Fibroblast of mammary gland (primary cell): ENCODE results near the gene ATCAY.
"Not testable (repeated sequence)": the region's sequence is repeated elsewhere in the genome, so short reads cannot be mapped to it uniquely, and the experiment has no call there.

Experiments used
- DNase-seq: peaks from one replicate; pipeline ENCODE4 v3.0.0-alpha.2; 2010; ENCODE audit warnings: low read depth
- H3K4me3 ChIP-seq: 2 replicates; pipeline ENCODE4 v1.5.1; 2011; ENCODE audit warnings: low read depth, mild to moderate bottlenecking, low read length, moderate library complexity; ENCODE audit not compliant: control insufficient read depth
- TF ChIP-seq, protein P1 (sequence below): conservative IDR thresholded peaks from 2 replicates; pipeline ENCODE4 v1.5.1; 2011; ENCODE audit warnings: low read depth, low read length, inconsistent platforms; ENCODE audit not compliant: control insufficient read depth, insufficient read depth

Gene ATCAY

DNA sequence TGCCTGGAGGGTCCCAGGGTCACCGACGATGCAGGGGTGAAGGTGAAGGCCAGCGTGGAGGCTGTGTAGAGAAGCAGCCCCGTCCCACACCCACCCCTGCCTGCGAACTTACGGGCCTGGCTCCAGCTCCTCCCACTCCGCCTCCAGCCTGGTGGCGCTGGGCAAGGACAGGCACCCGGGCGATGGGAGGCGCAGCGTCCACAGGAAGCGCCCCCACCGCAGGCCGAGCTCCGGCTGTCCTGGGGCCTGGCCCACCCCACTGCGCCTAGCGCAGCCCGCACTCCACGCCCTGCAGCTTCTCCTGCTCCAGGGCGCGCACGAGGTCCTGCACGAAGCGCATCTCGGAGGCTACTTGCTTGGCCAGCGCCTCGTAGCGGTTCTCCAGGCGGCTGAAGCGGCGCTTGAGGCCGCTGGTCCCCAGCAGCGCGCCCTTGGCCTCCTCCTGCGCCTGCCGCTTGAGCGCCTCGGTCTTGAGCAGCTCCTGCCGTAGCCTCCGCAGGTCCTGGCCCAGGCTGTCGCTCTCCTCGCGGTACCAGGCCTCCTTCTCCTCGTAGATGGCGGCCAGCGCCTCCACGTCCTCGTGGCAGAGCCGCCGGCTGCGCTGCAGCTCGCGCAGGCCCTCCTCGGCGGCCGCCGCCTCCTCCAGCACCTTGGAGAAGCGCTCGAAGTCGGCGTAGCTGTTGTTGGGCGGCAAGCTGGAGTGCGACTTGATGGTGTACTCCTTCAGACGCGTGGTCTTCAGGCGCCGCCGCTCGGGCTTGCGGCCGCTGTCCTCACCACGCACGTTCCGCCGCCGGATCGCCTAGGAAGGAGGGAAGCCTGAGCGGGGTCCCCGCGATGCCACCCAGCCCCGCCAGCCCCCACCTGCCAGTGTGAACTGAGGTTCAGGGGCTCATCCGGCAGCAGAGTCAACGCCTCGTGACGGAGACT lies 78.6 kb downstream of the ATCAY start:
- H3K4me3 ChIP-seq: no peak overlapping the region
- DNase-seq: no peak
- TF ChIP-seq, protein P1, sequence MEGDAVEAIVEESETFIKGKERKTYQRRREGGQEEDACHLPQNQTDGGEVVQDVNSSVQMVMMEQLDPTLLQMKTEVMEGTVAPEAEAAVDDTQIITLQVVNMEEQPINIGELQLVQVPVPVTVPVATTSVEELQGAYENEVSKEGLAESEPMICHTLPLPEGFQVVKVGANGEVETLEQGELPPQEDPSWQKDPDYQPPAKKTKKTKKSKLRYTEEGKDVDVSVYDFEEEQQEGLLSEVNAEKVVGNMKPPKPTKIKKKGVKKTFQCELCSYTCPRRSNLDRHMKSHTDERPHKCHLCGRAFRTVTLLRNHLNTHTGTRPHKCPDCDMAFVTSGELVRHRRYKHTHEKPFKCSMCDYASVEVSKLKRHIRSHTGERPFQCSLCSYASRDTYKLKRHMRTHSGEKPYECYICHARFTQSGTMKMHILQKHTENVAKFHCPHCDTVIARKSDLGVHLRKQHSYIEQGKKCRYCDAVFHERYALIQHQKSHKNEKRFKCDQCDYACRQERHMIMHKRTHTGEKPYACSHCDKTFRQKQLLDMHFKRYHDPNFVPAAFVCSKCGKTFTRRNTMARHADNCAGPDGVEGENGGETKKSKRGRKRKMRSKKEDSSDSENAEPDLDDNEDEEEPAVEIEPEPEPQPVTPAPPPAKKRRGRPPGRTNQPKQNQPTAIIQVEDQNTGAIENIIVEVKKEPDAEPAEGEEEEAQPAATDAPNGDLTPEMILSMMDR: no peak

DNA sequence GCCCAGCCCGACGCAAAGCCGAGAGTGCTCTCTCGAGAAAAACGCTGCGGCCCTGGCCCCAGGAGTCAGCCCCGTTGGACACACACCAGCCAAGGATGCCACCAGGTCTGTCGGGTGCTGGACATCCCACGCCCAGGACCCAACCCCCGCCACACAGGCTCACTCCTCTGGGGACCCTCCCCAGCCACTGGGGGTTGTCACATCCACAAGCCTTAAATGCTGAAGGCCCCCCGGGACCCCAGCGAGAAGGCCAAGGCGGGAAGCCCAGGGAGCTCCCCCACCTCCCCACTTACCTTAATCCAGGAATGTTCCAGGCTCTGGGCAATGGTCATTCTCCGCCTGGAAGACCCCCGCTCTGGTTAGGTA lies 79.3 kb downstream of the ATCAY start:
- DNase-seq: no peak
- TF ChIP-seq, protein P1: no peak
- H3K4me3 ChIP-seq: no peak overlapping the region

DNA sequence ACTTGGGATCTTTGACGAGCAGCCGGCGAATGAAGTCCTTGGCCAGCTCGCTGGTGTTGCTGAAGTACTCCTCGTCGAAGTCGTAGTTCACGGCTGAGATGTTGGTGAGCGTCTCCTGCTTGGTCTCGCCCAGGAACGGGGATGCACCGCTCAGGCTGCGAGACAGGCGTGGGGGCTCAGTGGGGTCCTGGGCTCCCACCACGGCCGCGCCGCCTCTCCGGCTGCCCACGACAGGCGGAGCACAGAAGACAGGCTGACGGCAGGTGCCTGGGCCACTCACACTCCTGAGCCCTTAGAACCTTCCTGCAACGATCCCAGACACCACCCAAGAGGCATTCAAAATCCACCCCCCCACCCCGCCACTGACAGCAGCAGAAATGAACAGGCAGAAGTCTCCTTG lies 80.5 kb downstream of the ATCAY start:
- no peak overlapping the region for H3K4me3 ChIP-seq
- TF ChIP-seq, protein P1: no peak
- no peak for DNase-seq

DNA sequence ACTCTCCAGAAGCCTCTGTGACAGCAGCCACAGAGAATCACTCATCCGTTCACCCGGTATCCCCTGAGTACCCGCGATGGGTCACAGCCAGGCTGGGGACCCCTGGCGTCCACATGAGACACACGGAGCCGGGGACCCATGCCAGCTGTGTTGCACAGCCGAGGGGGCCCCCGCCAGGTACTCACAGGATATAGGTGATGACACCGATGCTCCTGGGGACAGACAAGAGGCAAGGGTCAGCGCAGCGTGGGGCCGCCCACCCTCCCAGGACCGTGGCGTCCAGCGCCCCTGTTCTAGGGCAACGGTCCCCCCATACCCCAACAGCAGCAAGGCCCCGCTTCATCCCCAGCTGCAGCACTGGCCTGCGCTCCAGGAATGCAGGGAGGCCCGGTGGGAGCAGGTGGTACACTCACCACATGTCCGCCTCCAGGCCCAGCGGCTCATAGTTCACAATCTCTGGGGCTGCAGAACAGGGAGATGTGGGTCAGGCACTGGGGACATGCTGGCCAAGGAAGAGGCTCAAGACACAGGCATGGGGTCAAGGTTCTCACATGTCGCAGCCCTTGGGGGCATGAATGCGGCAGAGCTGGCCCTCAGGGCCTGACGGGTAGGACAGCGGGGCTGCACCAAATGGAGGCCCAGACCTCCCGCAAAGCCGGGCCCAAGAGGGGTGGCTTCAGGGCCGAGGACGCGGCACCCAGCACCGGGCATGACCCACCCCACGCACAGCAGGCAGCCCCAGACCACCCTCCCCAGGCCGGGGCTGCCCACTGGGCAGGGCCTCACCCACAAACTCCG lies 83.2 kb downstream of the ATCAY start:
- no peak for DNase-seq
- TF ChIP-seq, protein P1: no peak
- H3K4me3 ChIP-seq: no peak overlapping the region

DNA sequence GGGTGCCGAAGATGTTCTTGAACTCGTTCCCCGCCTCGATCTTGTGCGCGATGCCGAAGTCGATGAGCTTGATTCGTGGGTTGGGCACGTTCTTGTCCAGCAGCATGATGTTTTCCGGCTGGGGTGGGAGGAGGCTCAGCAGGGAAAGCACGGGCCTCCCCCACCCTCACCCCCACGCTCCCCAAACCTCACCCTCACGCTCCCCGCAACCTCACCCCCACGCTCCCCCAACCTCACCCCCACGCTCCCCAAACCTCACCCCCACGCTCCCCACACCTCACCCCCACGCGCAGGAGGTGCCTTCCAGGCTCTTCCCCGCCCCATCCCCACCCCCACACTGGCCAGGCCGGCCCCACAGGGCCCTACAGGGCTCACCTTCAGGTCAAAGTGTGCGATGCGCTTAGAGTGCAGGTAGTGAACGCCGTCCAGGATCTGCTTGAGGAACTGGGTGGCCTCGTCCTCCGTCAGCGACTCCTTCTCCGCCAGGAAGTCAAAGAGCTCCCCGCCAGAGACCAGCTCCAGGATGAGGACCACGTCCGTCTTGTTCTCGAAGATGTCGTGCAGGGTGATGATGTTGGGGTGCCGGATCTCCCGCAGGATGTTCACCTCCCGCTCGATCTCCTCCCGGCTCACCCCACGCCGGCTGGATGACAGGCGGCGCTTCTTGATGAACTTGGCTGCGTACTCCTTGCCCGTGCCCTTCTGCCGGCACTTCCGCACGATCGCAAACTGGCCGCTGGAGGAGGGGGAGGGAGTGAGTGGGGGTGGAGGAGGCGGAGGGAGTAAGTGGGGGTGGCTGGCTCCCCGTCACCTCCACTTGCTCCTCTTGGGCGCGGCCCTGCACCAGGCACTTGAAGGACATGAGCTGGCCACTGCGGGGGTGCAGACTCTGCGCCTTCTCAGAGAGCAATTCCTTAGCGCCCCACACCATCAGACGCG lies 84.0 kb downstream of the ATCAY start:
- TF ChIP-seq, protein P1: no peak
- no peak overlapping the region for H3K4me3 ChIP-seq
- no peak for DNase-seq

DNA sequence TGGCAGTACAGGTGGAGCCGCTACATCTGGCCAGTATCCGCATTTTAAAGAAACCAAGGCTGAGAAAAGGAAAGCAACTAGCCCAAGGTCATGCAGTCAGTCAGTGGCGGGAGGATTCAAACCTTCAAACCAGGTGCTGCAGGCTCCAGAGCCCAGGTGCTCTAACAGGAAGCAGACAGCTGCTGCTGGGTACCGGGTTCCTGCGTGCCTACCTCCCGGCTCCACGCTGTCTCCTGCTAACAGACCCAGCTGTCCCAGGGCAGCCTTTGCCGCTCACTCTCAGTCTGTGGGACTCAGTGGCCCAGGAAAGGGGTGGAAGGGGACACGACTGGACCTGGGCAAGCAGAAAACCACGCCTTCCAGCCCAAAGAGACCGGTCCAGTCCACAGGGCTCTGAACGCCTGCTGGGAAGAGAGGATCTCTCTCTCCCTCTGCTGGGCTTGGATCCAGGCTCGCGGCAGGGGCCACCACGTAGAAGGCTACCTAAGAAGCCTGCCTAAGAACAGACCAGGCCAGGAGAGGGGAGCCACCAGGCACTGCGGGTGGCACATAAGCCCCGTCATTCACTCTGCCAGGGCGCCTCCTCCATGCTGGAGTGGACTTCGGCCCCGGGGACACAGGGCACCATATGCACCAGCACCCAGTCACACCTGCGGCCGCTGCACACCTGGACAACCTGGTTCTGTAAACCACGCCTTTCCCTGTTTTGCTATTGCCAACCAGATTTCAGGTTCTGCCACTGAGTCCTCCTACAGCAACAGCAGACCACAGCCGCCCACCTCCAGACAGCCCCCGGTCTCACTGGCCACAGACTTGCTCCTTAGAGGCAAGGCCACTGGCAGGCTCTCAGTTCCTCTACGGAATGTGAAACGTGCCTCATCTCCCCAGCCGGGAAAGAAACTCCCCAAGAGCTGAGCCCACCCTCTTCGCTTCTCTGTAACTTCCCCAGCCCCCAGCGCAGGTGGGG lies 85.8 kb downstream of the ATCAY start:
- H3K4me3 ChIP-seq: no peak overlapping the region
- TF ChIP-seq, protein P1: no peak
- DNase-seq: no peak

DNA sequence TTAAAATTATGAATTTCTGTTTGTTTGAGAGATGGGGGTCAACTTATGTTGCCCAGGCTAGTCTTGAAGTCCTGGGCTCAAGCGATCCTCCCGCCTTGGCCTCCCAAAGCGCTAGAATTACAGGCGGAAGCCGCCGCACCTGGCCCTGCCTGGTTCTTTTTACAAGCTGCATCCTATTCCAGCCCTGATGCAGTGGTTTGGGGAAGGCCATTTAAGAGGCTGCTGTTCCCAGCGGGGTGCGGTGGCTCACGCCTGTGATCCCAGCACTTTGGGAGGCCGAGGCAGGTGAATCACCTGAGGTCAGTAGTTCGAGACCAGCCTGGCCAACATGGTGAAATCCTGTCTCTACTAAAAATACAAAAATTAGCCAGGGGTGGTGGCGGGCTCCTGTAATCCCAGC lies 87.5 kb downstream of the ATCAY start:
- DNase-seq, H3K4me3 ChIP-seq: not testable (repeated sequence)
